Activated naive CD4-positive, alpha-beta T cell treated with Interleukin-2 at 50 U/mL for 16 hours (primary cell): ENCODE results near the gene KHSRP.
A peak's percentile ranks its signal among the peaks of the same experiment; 100 is the strongest.
"Not testable (repeated sequence)": the region's sequence is repeated elsewhere in the genome, so short reads cannot be mapped to it uniquely, and the experiment has no call there.

Experiments
- DNase-seq: peaks from one replicate; pipeline ENCODE4 v3.0.0-alpha.2; 2020

The KHSRP gene

GRCh38 chr19:6451583-6452222 is 27.1 kb upstream of the KHSRP start:
- DNase-seq = no peak

- DNase-seq = no peak
Observed at GRCh38 chr19:6450166-6450565, 25.6 kb upstream of the KHSRP start.

- DNase-seq = no peak
Observed at GRCh38 chr19:6448045-6448444, 23.4 kb upstream of the KHSRP start.

DNA sequence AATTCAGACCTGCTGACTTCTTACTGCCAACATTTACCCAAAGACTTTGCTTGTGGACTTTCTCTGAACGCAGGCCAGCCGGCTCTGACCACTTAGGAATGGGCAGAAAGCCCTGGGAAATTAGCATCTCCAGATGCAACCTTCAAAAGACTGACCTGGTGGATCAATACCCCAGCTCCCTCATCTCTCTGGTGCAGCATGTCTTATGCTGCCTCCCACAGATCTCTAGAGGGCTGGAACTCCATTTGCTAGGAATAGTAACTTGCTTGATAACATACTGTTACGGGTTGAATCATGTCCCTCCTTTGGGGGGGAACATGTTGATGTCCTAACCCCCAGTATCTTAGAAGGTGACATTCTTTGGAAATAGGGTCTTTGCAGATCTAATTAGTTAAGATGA is 21.8 kb upstream of the KHSRP start:
- DNase-seq = no peak

DNA sequence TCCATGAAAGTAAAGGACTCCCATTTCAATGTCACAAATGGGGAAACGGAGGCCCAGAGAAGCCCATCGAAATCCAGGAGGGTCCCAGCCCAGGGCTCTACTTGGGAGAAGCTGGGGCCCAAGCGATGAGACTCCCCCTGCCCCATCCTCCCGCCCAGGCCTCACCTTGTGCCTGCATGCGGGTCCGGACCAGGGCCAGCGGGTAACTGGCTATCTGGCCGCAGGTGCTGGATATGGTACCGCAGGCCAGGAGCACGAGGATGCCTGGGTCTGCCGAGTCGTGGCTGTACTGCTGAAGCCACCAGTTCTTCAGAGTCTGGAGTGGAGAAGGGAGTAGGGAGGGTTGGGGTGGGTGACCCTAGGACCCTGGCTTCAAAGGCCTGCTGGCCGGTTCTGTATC is 19.4 kb upstream of the KHSRP start:
- DNase-seq = no peak

DNA sequence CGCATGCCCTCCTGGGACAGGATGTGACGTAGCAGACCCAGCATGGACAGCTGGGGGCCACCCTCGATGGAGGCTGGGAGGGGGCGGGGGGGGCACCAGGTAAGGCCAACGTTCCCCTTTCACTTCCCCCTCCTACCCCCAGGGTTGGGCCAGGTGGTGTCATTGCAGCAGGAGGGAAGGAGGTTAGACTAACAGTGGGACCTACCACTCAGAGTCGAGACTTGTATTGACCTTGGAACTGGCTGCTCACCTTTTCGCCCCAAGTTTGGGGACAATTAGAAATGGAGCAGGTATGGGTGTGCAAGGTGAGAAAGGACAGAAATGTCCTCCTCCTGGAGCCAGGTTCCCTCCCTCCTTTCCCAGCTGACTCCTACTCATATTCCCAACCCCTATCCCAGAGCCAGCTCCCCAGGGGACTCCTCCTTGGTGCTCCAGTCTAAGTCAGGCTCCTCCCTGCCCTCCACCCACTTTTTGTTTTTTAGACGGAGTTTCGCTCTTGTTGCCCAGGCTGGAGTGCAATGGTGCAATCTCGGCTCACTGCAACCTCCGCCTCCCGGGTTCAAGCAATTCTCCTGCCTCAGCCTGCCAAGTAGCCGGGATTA is 17.6 kb upstream of the KHSRP start:
- no peak for DNase-seq

DNA sequence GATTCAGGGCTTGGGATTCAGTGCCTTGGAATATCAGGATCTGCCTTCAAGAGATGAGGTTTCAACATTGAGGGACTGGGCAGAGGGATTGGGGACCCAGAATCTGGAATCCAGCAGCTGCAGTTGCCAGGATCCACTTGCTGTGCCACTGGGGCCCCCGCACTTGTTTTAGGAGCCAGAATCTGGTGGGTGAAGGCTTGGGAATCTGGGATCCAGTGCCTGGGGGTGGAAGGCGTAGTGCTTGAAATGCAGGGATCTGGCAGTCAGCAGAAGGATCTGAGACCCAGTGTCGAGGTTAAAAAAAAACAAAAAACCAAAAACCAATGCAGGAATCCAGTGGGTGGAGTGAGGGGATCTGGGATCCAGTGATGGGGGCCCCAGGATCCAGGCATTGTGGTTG is 16.3 kb upstream of the KHSRP start:
- no peak for DNase-seq

DNA sequence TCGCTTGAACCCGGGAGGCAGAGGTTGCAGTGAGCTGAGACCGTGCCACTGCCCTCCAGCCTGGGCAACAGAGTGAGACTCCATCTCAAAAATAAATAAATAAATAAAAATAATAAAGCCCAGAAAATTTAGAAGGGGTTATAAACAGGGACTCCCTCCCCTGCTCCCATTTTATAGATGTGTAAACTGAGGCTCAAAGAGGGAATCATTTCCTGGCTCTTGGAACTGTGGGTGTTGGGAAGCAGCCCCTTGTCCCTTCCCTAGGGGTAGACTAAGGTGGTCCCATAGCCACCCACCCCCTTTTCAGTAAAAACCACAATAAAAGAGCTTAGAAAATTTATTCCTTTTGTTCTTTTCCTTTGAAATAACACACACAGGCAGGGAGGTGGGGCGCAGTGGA is 15.1 kb upstream of the KHSRP start:
- no peak for DNase-seq

DNA sequence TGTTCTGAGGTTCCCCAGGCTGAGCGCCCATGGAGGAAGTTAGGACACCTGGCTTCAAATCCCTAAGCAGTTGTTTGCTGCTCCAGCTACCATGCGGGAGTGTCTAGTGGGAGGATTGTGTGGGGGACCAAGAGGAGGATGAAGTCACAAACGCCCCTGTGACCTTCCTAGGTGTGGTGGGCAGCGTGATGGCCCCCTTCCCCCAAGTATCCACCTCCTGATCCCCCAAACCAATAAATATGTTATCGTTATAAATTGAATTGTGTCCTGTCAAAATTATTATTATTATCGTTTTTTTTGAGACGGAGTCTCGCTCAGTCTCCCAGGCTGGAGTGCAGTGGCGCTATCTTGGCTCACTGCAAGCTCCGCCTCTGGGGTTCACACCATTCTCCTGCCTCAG is 9.1 kb upstream of the KHSRP start, which contains the start of gene SLC25A41:
TSS of gene SLC25A41 (minus strand) at position 101 of the 400 bp plus-strand sequence. CDS start at position 31, 70 bp downstream.
- DNase-seq = no peak

DNA sequence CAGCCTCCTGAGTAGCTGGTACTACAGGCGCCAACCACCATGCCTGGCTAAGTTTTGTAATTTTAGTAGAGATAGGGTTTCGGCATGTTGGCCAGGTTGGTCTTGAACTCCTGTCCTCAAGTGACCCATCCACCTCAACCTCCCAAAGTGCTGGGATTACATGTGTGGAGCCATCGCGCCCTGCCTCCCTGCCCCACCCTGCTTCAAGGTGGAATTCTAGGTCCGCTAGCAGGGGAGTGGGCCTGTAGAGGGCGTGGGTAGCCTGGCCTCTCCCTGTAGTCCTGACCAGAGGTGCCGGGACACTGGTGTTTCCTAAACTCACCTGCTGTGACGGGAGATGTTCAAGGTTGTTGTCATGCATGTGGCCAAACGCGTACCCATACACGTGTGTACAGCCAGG is 8.6 kb upstream of the KHSRP start:
- no peak for DNase-seq

GRCh38 chr19:6431891-6432290 is 7.3 kb upstream of the KHSRP start:
- no peak for DNase-seq

DNA sequence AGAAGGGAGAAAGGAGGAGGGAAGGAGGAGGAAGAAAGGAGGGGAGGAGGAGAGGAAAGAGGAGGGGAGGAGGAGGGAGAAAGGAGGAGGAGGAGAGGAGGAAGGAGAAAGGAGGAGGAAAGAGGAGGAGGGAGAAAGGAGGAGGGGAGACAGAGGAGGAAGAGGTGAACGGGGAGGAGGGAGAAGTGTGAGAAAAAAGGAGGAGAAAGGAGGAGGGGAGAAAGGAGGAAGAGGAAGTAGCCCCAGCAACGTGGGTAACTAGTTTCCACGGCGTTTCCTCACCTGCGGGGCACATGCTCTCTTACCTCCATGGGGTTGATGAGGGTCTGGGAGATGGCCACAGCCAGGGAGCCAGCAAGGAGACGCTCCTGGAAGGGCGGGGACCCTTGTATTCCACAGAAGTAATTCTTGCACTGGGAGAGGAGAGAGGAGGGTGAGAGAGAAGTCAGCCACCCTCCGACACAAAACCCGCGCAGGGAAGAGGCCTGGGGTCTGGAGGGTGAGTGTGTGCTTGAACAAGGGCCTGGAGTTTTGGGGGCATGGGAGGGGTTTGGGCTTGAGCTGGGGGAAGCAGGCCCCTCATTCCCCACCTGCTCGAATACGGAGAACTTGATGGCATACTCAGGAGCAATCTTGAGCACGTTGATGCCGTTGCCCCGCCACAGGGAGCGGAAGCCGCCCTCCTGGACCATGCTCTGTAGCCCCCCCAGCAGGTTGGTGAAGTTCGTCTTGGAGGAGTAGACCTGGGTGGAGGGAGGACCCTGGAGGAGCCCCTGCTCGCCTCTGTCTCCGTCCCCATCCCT is 5.0 kb upstream of the KHSRP start:
- DNase-seq = no peak

GRCh38 chr19:6428692-6429418 is 4.2 kb upstream of the KHSRP start:
- not testable (repeated sequence) for DNase-seq

DNA sequence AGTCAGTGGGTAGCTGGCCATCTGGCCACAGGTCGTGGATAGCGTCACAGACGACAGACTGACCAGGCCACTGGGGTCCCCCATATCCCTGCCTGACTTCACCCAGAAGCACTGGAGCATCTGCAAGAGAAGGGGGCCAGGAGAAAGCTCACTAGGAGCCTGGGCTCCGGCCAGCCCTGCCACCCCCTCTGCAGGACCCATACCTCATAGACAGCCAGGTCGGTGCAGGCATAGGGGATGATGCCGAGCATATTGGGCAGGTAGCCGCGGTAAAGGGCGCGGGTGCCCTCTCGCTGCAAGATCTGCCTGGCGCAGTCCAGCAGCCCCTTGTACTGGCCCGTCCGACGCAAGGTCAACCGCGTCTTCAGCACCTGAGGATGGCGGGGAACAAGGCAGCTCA is 2.5 kb upstream of the KHSRP start:
- DNase-seq = no peak

DNA sequence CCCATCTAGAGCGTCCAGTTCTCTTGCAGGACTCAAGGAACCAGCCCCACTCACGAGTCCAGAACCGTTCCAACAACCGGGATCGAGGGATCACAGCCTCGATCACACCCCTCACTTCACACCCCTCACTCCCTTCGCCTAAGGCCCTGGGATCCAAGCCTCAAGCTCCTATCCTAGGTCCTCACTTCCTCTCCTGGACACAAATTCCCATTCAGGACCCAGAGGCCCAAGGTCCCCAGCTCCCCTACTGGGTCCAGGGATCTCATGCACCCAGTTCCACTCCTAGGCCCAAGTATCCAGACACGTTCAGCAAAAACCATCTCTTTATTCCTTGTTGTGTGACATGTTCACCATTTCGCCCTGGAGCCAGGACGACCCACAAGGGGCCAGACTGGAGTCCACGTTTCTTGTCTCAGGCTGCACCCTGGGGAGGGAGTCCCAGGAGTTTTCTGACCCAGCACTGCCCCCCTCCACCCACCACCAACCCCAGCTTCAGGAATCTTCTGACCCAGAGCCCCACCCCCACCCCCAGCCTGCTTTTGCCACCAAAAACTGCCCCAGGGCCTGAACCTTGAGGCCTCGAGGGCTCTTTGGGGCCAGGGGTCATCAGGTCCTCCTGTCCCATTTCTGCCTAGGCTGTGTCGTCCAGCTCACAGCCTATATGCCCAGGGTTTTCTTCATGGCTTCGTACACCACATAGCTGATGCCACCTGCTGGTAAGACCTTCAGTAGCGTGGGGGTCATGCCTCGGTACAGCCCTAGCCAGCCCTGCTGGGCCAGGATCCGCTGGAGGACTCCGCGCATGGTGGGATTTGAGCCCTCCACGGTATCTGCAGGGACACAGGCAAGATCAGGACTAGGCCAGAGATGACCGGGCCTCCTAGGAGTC is 1.4 kb upstream of the KHSRP start:
- no peak for DNase-seq

GRCh38 chr19:6424939-6425731 is 524 bp upstream of the KHSRP start:
- peak; percentile 99 for DNase-seq

- DNase-seq = peak; percentile 49
Observed at GRCh38 chr19:6423499-6424194, 964 bp downstream of the KHSRP start.

DNA sequence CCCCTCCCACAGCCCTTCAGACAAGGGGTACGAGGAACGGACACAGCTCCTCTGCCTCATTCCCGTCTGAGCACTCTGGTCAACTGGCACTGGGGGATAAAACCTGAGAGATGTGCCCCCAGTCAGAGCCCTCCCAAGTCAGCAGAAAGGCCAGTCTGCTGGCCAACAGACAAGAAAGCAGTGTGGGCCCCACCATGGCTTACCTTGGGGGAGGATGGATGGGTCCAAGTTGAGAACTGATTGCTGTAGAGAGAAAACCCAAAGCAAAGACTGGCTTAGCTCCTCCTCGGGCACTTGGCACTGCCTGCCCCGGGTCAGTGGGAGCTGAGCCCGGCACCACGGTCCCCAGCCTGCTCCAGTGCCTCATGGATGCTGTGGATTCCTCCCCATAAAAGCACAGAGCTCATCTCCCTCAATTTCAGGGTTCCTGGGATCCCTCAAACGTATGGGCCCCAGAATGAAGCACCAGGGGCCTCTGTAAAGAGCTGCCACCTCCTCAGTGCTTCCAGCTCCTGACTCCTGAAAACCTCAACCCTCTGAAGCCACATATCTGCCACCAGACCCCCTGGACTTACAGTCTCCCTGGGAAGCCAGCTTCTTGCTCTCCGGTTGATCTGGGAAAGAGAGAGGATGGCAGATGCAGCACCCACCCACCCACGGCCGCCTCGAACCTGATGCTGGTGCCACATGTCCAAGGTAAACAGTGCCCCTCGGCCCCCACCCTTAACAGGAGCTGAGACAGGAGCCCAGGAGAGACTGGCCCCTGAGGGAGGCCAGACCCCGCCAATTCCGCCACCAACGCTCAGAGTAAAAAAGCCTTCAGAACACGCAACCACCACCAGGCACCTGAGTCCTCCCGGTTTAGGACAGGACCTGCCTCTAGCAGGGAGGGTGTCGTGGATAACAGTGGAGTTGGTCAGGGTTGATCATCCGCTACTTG is 3.3 kb downstream of the KHSRP start:
- DNase-seq = no peak

DNA sequence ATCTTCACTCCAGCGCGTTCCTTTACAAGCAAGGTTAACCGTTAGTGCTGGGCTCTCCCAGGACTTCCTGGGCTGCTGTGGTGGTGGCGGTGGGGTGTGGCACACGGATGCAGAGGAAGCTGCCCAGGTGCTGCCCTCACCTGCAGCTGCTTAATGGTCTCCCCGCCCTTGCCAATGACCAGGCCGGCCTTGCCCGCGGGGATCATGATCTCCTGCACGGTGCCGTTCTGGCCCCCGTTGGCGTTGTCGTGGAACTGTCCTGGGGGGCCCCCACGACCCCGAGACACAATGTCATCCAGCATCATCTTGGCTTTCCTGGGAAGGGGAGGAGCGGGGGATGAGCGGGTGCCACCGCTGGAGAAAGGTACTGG is 6.1 kb downstream of the KHSRP start:
- DNase-seq = no peak
